ENCODE measurements around the gene KNSTRN.
A peak's percentile ranks its signal among the peaks of the same experiment; 100 is the strongest.

Gene KNSTRN

GRCh38 chr15:40346579-40347558 lies 35.7 kb upstream of the KNSTRN start:
- no peak for DNase-seq

GRCh38 chr15:40347559-40348473 lies 34.7 kb upstream of the KNSTRN start:
- no peak for DNase-seq

- no peak for DNase-seq
Observed at GRCh38 chr15:40348474-40348870, 34.0 kb upstream of the KNSTRN start.

- DNase-seq = no peak
Observed at GRCh38 chr15:40349163-40349562, 33.4 kb upstream of the KNSTRN start.

GRCh38 chr15:40352281-40352901 lies 30.1 kb upstream of the KNSTRN start:
- DNase-seq = no peak

- no peak for DNase-seq
Observed at GRCh38 chr15:40353697-40354096, 28.8 kb upstream of the KNSTRN start.

GRCh38 chr15:40354408-40355171 lies 27.9 kb upstream of the KNSTRN start:
- peak; percentile 43 for DNase-seq

GRCh38 chr15:40355976-40356585 lies 26.4 kb upstream of the KNSTRN start:
- DNase-seq = no peak

- DNase-seq = no peak
Observed at GRCh38 chr15:40357246-40357645, 25.3 kb upstream of the KNSTRN start.

GRCh38 chr15:40357723-40358470 lies 24.6 kb upstream of the KNSTRN start, which contains the start of gene DISP2:
DISP2 (plus strand) TSS chr15:40358219; CDS start chr15:40358322, 103 bp downstream.
- DNase-seq = peak; percentile 86

- peak; percentile 31 for DNase-seq
Observed at GRCh38 chr15:40358471-40359353, 23.8 kb upstream of the KNSTRN start.

GRCh38 chr15:40360015-40360414 lies 22.5 kb upstream of the KNSTRN start:
- no peak for DNase-seq

- DNase-seq = no peak
Observed at GRCh38 chr15:40361640-40362039, 20.9 kb upstream of the KNSTRN start.

GRCh38 chr15:40363611-40364010 lies 18.9 kb upstream of the KNSTRN start:
- no peak for DNase-seq

- DNase-seq = no peak
Observed at GRCh38 chr15:40364251-40364650, 18.3 kb upstream of the KNSTRN start.

GRCh38 chr15:40365016-40365415 lies 17.5 kb upstream of the KNSTRN start:
- no peak for DNase-seq

GRCh38 chr15:40365624-40366456 lies 16.7 kb upstream of the KNSTRN start:
- DNase-seq = no peak

- no peak for DNase-seq
Observed at GRCh38 chr15:40366457-40367370, 15.8 kb upstream of the KNSTRN start.

Data from EL (cell line).